Sigmoid colon (tissue), 7 donors: ENCODE data around the gene HS3ST4. TPM values are rescaled to one million over a fixed set of nuclear protein-coding genes. Genes with fewer than 3 reads are reported as not detected.

ENCODE experiments used
- DNase-seq: peaks from one replicate; pipeline ENCODE4 v3.0.0-alpha.2; 2019
- H3K27ac ChIP-seq, 4 donors: fragments of 200-600 bp; sonication (generic); one replicate each; pipeline ENCODE4 v1.5.1; 2016 to 2019; ENCODE audit warnings: mild to moderate bottlenecking in 1 of 4
- H3K27me3 ChIP-seq, 3 donors: fragments of 200-600 bp; sonication (generic); one replicate each; pipeline ENCODE4 v1.5.1; 2019; ENCODE audit warnings: mild to moderate bottlenecking in 1 of 3
- H3K36me3 ChIP-seq, 4 donors: fragments of 200-600 bp; sonication (generic); one replicate each; pipeline ENCODE4 v1.5.1; 2016 to 2019
- H3K4me1 ChIP-seq, 4 donors: fragments of 200-600 bp; sonication (generic); one replicate each; pipeline ENCODE4 v1.5.1; 2017 to 2019
- H3K4me3 ChIP-seq, 4 donors: fragments of 200-600 bp; sonication (generic); one replicate each; pipeline ENCODE4 v1.5.1; 2017 to 2019; ENCODE audit warnings: mild to moderate bottlenecking in 2 of 4, moderate library complexity in 1 of 4
- H3K9me3 ChIP-seq, 4 donors: fragments of 200-600 bp in 3 of 4; sonication (generic) in 3 of 4; one replicate each; pipeline versions ENCODE4 v1.5.1 to v1.6.1; 2013 to 2019
- CTCF ChIP-seq, 4 experiments: fragments of 450-650 bp in 3 of 4; fragments of 200-600 bp in 1 of 4; IDR thresholded peaks; one replicate each; pipeline ENCODE4 v1.5.1; 2016 to 2019; ENCODE audit warnings: antibody characterized with exemption in 4 of 4, mild to moderate bottlenecking in 3 of 4, moderate library complexity in 2 of 4
- EP300 ChIP-seq, 4 donors: sonication (generic); formaldehyde crosslinking; IDR thresholded peaks; one replicate each; pipeline ENCODE4 v1.6.1; 2017; ENCODE audit warnings: antibody characterized with exemption in 4 of 4
- POLR2A ChIP-seq, 2 donors: fragments of 450-650 bp; IDR thresholded peaks; one replicate each; pipeline ENCODE4 v1.6.1; 2016; ENCODE audit warnings: antibody characterized with exemption in 2 of 2, mild to moderate bottlenecking in 2 of 2, moderate library complexity in 2 of 2
- POLR2AphosphoS5 ChIP-seq, 4 donors: sonication (generic); formaldehyde crosslinking; IDR thresholded peaks; one replicate each; pipeline ENCODE4 v1.6.1; 2017; ENCODE audit warnings: antibody characterized with exemption in 4 of 4
- WGBS, 2 donors: extraction: QIAGEN DNeasy Blood & Tissue Kit; methylation state at CpG; one replicate each; pipeline ENCODE4 v1.1.7; 2013; 5-methylcytosine and 5-hydroxymethylcytosine counted together
- intact Hi-C: fragments of 100-400 bp; cut with DNase I; formaldehyde crosslinking; loops from one replicate; pipeline ENCODE4 v1.15.1; 2023
- polyA plus RNA-seq, 3 donors: library from polyadenylated mRNA; stranded (reverse); fragments of 200-250 nt; gene quantifications; one replicate each; pipeline ENCODE4 v1.2.3, GENCODE V29; 2013
- total RNA-seq, 4 donors: library from RNA; depleted of rRNA; stranded (reverse); fragments of >200 nt; gene quantifications; one replicate each; pipeline ENCODE4 v1.1.0, GENCODE V29; 2016
- donor health status: healthy with polysubstance abuse.
- donor health status: Bipolar disorder and iron deficiency.
- donor health status: healthy.

The HS3ST4 gene
- total and polyA plus RNA-seq, 7 donors = 0.07 to 0.14 TPM; not detected in 5

- intact Hi-C loops = no loop called here
- Histone ChIP-seq H3K27ac (no peak overlapping the region), H3K36me3 (no peaks in the 10 kb centered on the region), H3K4me3 (no peak overlapping the region), H3K9me3 (no peaks in the 10 kb centered on the region), H3K4me1 (no peaks in the 10 kb centered on the region), H3K27me3 (no peaks in the 10 kb centered on the region)
- no peak for TF ChIP-seq EP300 (IDR thresholded peaks at IDR 0.05)
- TF ChIP-seq CTCF (IDR thresholded peaks at IDR 0.05) = no peak
- no peak for TF ChIP-seq POLR2A (IDR thresholded peaks at IDR 0.05)
- TF ChIP-seq POLR2AphosphoS5 (IDR thresholded peaks at IDR 0.05) = no peak
- WGBS, 2 donors = 88% methylated on average over 3 of the region's 3 CpGs
- DNase-seq = no peak
Measured at GRCh38 chr16:26053889-26054288, 362.1 kb downstream of the HS3ST4 start.

- Histone ChIP-seq H3K4me3 (no peak overlapping the region), H3K9me3 (no peaks in the 10 kb centered on the region), H3K27ac (no peak overlapping the region), H3K27me3 (no peaks in the 10 kb centered on the region), H3K36me3 (no peaks in the 10 kb centered on the region), H3K4me1 (no peaks in the 10 kb centered on the region)
- TF ChIP-seq CTCF (IDR thresholded peaks at IDR 0.05) (no peak), EP300 (IDR thresholded peaks at IDR 0.05) (no peak), POLR2AphosphoS5 (IDR thresholded peaks at IDR 0.05) (no peak), POLR2A (IDR thresholded peaks at IDR 0.05) (no peak)
- intact Hi-C loops = no loop called here
- DNase-seq = no peak
- 47 to 62% methylated on average over 3 of the region's 3 CpGs for WGBS, 2 donors
Measured at GRCh38 chr16:26058326-26058725, 366.6 kb downstream of the HS3ST4 start.

GRCh38 chr16:26070302-26071100 is 378.7 kb downstream of the HS3ST4 start:
- no peaks in the 10 kb centered on the region for H3K27me3 ChIP-seq
- no peaks in the 10 kb centered on the region for H3K36me3 ChIP-seq
- no peak overlapping the region for H3K4me3 ChIP-seq
- no peak for DNase-seq
- WGBS, 2 donors = 41 to 42% methylated on average over 5 of the region's 5 CpGs
- H3K4me1 ChIP-seq = peaks cover 0 to 11% (median 0%) of the 10 kb centered on the region in 4 donors
- intact Hi-C loops = no loop called here
- H3K9me3 ChIP-seq = no peaks in the 10 kb centered on the region
- TF ChIP-seq POLR2AphosphoS5 (IDR thresholded peaks at IDR 0.05) = peak in 2 of 4 donors; percentile 18 to 28
- no peak for TF ChIP-seq POLR2A (IDR thresholded peaks at IDR 0.05)
- H3K27ac ChIP-seq = no peak overlapping the region

GRCh38 chr16:26071101-26071866 is 379.5 kb downstream of the HS3ST4 start:
- intact Hi-C loops = no loop called here
- no peak overlapping the region for H3K27ac ChIP-seq
- H3K36me3 ChIP-seq = no peaks in the 10 kb centered on the region
- H3K4me1 ChIP-seq = peaks cover 0 to 11% (median 0%) of the 10 kb centered on the region in 4 donors
- no peak for DNase-seq
- 56 to 62% methylated on average over 9 of the region's 9 CpGs for WGBS, 2 donors
- H3K4me3 ChIP-seq = no peak overlapping the region
- H3K27me3 ChIP-seq = no peaks in the 10 kb centered on the region
- no peak for TF ChIP-seq CTCF (IDR thresholded peaks at IDR 0.05)
- peak in 1 of 4 donors; percentile 38 for TF ChIP-seq POLR2AphosphoS5 (IDR thresholded peaks at IDR 0.05)
- no peaks in the 10 kb centered on the region for H3K9me3 ChIP-seq

- H3K4me1 ChIP-seq = no peaks in the 10 kb centered on the region
- WGBS, 2 donors = 18 to 20% methylated on average over 10 of the region's 10 CpGs
- H3K4me3 ChIP-seq = no peak overlapping the region
- DNase-seq = no peak
- TF ChIP-seq EP300 (IDR thresholded peaks at IDR 0.05) = no peak
- no peak for TF ChIP-seq POLR2A (IDR thresholded peaks at IDR 0.05)
- no peak for TF ChIP-seq CTCF (IDR thresholded peaks at IDR 0.05)
- TF ChIP-seq POLR2AphosphoS5 (IDR thresholded peaks at IDR 0.05) = no peak
- H3K9me3 ChIP-seq = peaks cover 0 to 5% (median 0%) of the 10 kb centered on the region in 4 donors
- H3K27ac ChIP-seq = no peak overlapping the region
- no peaks in the 10 kb centered on the region for H3K27me3 ChIP-seq
- no peaks in the 10 kb centered on the region for H3K36me3 ChIP-seq
- intact Hi-C loops = no loop called here
Measured at GRCh38 chr16:26078716-26079355, 387.1 kb downstream of the HS3ST4 start.
